ENCODE data around the gene HUS1.
"Not testable (repeated sequence)": the region's sequence is repeated elsewhere in the genome, so short reads cannot be mapped to it uniquely, and the experiment has no call there.

The HUS1 gene

DNA sequence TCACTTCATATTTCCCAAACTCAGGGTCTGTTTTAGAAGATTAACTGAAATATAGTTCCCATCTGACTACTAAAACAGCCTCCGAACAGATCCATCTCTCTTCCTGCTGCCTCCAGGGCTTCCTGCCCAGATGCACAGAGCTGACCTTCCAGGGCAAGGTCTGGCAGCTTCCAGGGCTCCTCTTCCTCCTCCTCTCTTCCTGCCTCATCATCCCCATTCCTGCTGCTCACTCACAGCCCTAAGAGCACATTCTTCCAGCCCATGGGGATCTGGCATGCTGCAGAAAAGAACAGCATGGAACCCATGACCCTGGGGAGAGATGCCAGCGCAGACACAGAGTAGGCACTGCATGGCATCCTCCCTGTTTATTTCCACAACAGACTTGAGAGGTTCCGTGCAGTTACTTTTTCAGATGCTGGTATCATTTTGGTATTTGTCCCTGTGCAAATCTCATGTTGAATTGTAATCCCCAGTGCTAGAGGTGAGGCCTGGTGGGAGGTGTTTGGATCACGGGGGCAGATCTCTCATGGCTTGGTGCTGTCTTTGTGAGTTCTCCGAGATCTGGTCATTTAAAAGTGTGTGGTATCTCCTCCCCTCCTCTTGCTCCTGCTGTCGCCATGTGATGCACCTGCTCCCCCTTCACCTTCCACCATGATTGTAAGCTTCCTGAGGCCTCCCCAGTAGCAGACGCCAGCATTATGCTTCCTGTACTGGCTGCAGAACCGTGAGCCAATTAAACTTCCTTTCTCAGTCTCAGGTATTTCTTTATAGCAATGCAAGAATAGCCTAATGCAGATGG is 35.5 kb downstream of the HUS1 start:
- no peaks in the 10 kb centered on the region for H3K79me2 ChIP-seq (ENCODE audit: insufficient read depth, low read length)
- no peak overlapping the region for H3K4me3 ChIP-seq (ENCODE audit: low read depth in 1 of 2, low read length in 2 of 2)
- TF ChIP-seq EZH2 (IDR thresholded peaks at IDR 0.05; ENCODE audit: borderline replicate concordance, low read depth, low read length, severe bottlenecking) = no peak
- TF ChIP-seq, protein P1, sequence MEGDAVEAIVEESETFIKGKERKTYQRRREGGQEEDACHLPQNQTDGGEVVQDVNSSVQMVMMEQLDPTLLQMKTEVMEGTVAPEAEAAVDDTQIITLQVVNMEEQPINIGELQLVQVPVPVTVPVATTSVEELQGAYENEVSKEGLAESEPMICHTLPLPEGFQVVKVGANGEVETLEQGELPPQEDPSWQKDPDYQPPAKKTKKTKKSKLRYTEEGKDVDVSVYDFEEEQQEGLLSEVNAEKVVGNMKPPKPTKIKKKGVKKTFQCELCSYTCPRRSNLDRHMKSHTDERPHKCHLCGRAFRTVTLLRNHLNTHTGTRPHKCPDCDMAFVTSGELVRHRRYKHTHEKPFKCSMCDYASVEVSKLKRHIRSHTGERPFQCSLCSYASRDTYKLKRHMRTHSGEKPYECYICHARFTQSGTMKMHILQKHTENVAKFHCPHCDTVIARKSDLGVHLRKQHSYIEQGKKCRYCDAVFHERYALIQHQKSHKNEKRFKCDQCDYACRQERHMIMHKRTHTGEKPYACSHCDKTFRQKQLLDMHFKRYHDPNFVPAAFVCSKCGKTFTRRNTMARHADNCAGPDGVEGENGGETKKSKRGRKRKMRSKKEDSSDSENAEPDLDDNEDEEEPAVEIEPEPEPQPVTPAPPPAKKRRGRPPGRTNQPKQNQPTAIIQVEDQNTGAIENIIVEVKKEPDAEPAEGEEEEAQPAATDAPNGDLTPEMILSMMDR (IDR thresholded peaks at IDR 0.05; ENCODE audit: borderline replicate concordance, extremely low read depth, low read length, poor library complexity, severe bottlenecking) = no peak
- H3K27ac ChIP-seq (ENCODE audit: low read length) = no peak overlapping the region
- no peaks in the 10 kb centered on the region for H4K20me1 ChIP-seq (ENCODE audit: insufficient read depth, low read length)
- H3K27me3 ChIP-seq (ENCODE audit: insufficient read depth, low read length, poor library complexity) = no peaks in the 10 kb centered on the region
- H3K9ac ChIP-seq (ENCODE audit: low read depth, low read length) = no peak overlapping the region
- H3K4me1 ChIP-seq (ENCODE audit: insufficient read depth, low read length) = no peaks in the 10 kb centered on the region
- no peak overlapping the region for H2AFZ ChIP-seq (ENCODE audit: low read depth, low read length)
- no peak overlapping the region for H3K4me2 ChIP-seq (ENCODE audit: insufficient read depth, low read length)
- H3K36me3 ChIP-seq (ENCODE audit: insufficient read depth, low read length) = no peaks in the 10 kb centered on the region
- no peak for DNase-seq
- ATAC-seq (ENCODE audit: insufficient read depth, low read depth) = no peak
- H3K9me3 ChIP-seq (ENCODE audit: insufficient read depth, low read length, severe bottlenecking) = no peaks in the 10 kb centered on the region

DNA sequence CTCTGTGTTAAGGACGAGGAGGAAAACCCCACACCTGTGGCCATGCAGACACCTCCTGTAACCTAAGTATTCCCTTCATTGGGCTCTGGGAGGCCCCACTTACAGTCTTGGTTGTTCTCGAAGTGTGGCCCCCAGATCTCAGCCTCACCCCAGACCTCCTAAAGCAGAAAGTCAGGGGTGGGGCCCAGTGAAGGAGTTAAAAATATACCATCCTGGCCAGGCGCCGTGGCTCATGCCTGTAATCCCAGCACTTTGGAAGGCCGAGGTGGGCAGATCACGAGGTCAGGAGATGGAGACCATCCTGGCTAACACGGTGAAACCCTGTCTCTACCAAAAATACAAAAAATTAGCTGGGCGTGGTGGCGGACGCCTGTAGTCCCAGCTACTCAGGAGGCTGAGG is 36.8 kb downstream of the HUS1 start:
- H3K4me1 ChIP-seq (ENCODE audit: insufficient read depth, low read length) = not testable (repeated sequence)

DNA sequence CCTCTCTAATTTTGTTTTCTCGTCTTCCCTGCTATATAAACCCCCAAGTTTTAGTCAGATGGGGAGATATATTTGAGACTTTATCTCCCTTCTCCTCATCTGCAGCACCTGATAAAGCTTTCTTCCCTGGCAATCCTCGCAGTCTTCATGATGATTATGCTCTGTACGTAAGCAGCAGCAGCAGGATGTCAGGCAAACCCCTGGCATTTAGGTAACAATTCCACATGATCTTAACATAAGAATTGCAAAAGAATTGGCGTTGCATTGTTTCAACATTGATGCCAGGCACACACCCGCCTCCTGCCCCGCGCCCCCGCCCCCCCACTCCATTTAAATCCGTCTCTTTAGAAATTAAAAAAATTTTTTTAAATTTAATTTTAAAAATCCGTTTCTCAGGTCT is 37.3 kb downstream of the HUS1 start:
- Histone ChIP-seq H3K27me3 (ENCODE audit: insufficient read depth, low read length, poor library complexity) (no peaks in the 10 kb centered on the region), H2AFZ (ENCODE audit: low read depth, low read length) (no peak overlapping the region), H3K4me3 (ENCODE audit: low read depth in 1 of 2, low read length in 2 of 2) (no peak overlapping the region), H3K9me3 (ENCODE audit: insufficient read depth, low read length, severe bottlenecking) (no peaks in the 10 kb centered on the region), H3K27ac (ENCODE audit: low read length) (no peak overlapping the region), H3K9ac (ENCODE audit: low read depth, low read length) (no peak overlapping the region), H3K4me2 (ENCODE audit: insufficient read depth, low read length) (no peak overlapping the region), H3K36me3 (ENCODE audit: insufficient read depth, low read length) (no peaks in the 10 kb centered on the region), H4K20me1 (ENCODE audit: insufficient read depth, low read length) (no peaks in the 10 kb centered on the region), H3K79me2 (ENCODE audit: insufficient read depth, low read length) (no peaks in the 10 kb centered on the region), H3K4me1 (ENCODE audit: insufficient read depth, low read length) (no peaks in the 10 kb centered on the region)
- TF ChIP-seq, protein P1 (IDR thresholded peaks at IDR 0.05; ENCODE audit: borderline replicate concordance, extremely low read depth, low read length, poor library complexity, severe bottlenecking) = no peak
- no peak for TF ChIP-seq EZH2 (IDR thresholded peaks at IDR 0.05; ENCODE audit: borderline replicate concordance, low read depth, low read length, severe bottlenecking)
- ATAC-seq (ENCODE audit: insufficient read depth, low read depth) (no peak), DNase-seq (no peak)

More for the DNA sequence above, 36.8 kb downstream of the HUS1 start:
- not testable (repeated sequence) for H3K9ac ChIP-seq (ENCODE audit: low read depth, low read length); H3K79me2 ChIP-seq (ENCODE audit: insufficient read depth, low read length); H3K4me2 ChIP-seq (ENCODE audit: insufficient read depth, low read length); H2AFZ ChIP-seq (ENCODE audit: low read depth, low read length); H3K9me3 ChIP-seq (ENCODE audit: insufficient read depth, low read length, severe bottlenecking); H3K27me3 ChIP-seq (ENCODE audit: insufficient read depth, low read length, poor library complexity); DNase-seq; ATAC-seq (ENCODE audit: insufficient read depth, low read depth); H4K20me1 ChIP-seq (ENCODE audit: insufficient read depth, low read length); H3K36me3 ChIP-seq (ENCODE audit: insufficient read depth, low read length); H3K27ac ChIP-seq (ENCODE audit: low read length); H3K4me3 ChIP-seq (ENCODE audit: low read depth in 1 of 2, low read length in 2 of 2)

DNA sequence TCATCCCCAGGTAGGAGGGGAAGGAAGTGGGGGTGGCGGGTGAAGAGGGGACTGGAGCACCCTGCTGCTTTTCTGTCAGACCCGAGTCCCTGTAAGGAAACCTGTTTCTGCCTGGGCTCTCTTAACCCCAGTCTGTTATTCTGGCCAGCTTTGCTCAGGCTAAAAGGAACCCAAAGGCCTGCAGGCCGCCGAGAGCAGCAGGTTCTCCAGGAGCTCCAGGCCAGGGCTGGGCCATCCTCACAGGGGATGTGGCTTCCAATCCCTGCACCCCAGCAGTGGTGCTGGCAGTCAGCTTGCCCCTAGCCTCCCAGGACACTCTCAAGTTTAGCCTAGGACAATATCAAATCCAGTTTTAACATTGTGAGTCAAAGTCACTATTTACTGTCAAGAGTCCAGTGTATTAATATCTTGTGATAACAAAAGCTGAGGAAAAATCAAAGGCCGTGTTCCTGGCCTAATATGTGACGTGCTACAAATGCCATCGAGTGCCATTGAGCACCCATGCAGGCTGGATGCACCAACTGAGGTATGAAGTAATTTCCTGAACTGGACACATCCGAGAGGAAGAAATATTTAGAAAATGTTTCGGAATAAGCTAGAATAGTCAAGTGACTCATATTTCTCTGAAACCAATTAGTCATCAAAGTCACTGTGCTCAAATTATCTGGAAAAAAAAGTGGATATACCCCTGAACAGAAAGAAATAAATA is 38.1 kb downstream of the HUS1 start:
- no peak for TF ChIP-seq EZH2 (IDR thresholded peaks at IDR 0.05; ENCODE audit: borderline replicate concordance, low read depth, low read length, severe bottlenecking)
- TF ChIP-seq, protein P1 (IDR thresholded peaks at IDR 0.05; ENCODE audit: borderline replicate concordance, extremely low read depth, low read length, poor library complexity, severe bottlenecking) = no peak
- DNase-seq (no peak), ATAC-seq (ENCODE audit: insufficient read depth, low read depth) (no peak)
- no peaks in the 10 kb centered on the region for H3K4me1 ChIP-seq (ENCODE audit: insufficient read depth, low read length)
- H3K27me3 ChIP-seq (ENCODE audit: insufficient read depth, low read length, poor library complexity) = no peaks in the 10 kb centered on the region
- H3K9ac ChIP-seq (ENCODE audit: low read depth, low read length) = no peak overlapping the region
- H3K4me3 ChIP-seq (ENCODE audit: low read depth in 1 of 2, low read length in 2 of 2) = no peak overlapping the region
- H2AFZ ChIP-seq (ENCODE audit: low read depth, low read length) = no peak overlapping the region
- H4K20me1 ChIP-seq (ENCODE audit: insufficient read depth, low read length) = no peaks in the 10 kb centered on the region
- no peak overlapping the region for H3K4me2 ChIP-seq (ENCODE audit: insufficient read depth, low read length)
- H3K79me2 ChIP-seq (ENCODE audit: insufficient read depth, low read length) = no peaks in the 10 kb centered on the region
- no peaks in the 10 kb centered on the region for H3K36me3 ChIP-seq (ENCODE audit: insufficient read depth, low read length)
- H3K27ac ChIP-seq (ENCODE audit: low read length) = no peak overlapping the region
- no peaks in the 10 kb centered on the region for H3K9me3 ChIP-seq (ENCODE audit: insufficient read depth, low read length, severe bottlenecking)

Measured in DND-41 (cell line).